Activated CD4-positive, alpha-beta memory T cell treated with anti-CD3 and anti-CD28 coated beads for 36 hours (primary cell): Measurements from ENCODE around the gene ECM1. TPM values are rescaled to one million over a fixed set of nuclear protein-coding genes. Genes with fewer than 3 reads are reported as not detected.

Experiments used
- CTCF ChIA-PET: fragments of 350-600 bp; sonication (Branson Sonifier 250); formaldehyde crosslinking; loops from one replicate; lab custom pipeline; 2021; ENCODE audit warnings: antibody characterized with exemption, inconsistent platforms; lab: Charles Lee
- POLR2A ChIA-PET: fragments of 350-600 bp; sonication (Branson Sonifier 250); formaldehyde crosslinking; loops from one replicate; lab custom pipeline; 2021; ENCODE audit warnings: antibody characterized with exemption; lab: Charles Lee
- DNase-seq: peaks from one replicate; pipeline ENCODE4 v3.0.0-alpha.2; 2020
- H3K27ac Mint-ChIP-seq: one replicate; pipeline ENCODE4 v1.8.0; 2021; ENCODE audit warnings: mixed read lengths
- H3K27me3 Mint-ChIP-seq: one replicate; pipeline ENCODE4 v1.8.0; 2021; ENCODE audit warnings: mixed read lengths
- H3K36me3 Mint-ChIP-seq: one replicate; pipeline ENCODE4 v1.8.0; 2021; ENCODE audit warnings: mixed read lengths
- H3K4me1 Mint-ChIP-seq: one replicate; pipeline ENCODE4 v1.8.0; 2021; ENCODE audit warnings: low read depth, mixed read lengths
- H3K4me3 Mint-ChIP-seq: one replicate; pipeline ENCODE4 v1.8.0; 2021; ENCODE audit warnings: mild to moderate bottlenecking, mixed read lengths
- H3K9me3 Mint-ChIP-seq: one replicate; pipeline ENCODE4 v1.8.0; 2021; ENCODE audit warnings: mixed read lengths
- intact Hi-C: fragments of 100-400 bp; cut with micrococcal nuclease; formaldehyde crosslinking; loops from one replicate; pipeline ENCODE4 v1.15.1; 2023
- total RNA-seq, 2 experiments: library from RNA; stranded (reverse); gene quantifications; one replicate each; pipeline ENCODE4 v1.2.3, GENCODE V29; 2021

ECM1 gene
- total RNA-seq, 2 experiments from 2014 or later, result 1.1 to 1.5 TPM

DNA sequence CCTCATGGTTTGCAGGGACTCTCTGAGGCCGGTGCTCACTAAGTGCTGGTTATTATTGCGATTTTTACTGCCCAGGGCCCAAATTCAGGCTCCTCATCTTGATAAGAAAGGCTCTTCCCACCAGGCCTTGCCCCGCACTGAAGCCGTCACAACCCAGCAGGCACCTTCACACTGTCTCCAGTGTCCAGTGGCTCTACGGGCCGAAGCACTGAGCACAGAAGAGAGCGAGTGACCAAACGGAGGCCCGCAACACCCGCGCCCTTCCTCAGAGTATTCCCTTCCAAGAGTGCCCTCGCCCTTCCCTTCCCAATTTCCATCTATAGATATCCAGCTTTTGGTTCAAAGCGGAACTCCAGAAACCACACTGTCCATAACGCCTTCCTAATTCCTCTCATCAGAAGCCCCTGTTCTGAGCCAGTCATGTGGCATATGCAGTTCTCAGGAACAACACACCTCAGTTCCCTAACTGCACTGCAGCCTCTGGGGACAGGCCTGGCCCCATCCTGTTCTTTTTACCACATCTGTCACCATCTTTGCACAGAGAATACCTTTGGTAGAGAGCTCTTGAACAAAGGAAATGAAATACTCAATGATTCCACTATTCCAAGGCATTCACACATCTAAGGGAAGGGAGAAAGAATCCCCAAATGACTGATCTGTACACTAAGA is 22.7 kb downstream of the ECM1 start:
- Mint-ChIP-seq H3K4me1 (no peaks in the 10 kb centered on the region), H3K27ac (no peak overlapping the region), H3K27me3 (no peaks in the 10 kb centered on the region), H3K36me3 (no peaks in the 10 kb centered on the region), H3K9me3 (no peaks in the 10 kb centered on the region), H3K4me3 (no peak overlapping the region)
- ChIA-PET CTCF (interaction anchor here (4.5 kb wide), 1 partner anchor 15 kb away, joined by 32 read pairs; the partner anchor contains the start of gene FALEC), POLR2A (no interaction called here)
- no peak for DNase-seq
- intact Hi-C loops, result no loop called here

DNA sequence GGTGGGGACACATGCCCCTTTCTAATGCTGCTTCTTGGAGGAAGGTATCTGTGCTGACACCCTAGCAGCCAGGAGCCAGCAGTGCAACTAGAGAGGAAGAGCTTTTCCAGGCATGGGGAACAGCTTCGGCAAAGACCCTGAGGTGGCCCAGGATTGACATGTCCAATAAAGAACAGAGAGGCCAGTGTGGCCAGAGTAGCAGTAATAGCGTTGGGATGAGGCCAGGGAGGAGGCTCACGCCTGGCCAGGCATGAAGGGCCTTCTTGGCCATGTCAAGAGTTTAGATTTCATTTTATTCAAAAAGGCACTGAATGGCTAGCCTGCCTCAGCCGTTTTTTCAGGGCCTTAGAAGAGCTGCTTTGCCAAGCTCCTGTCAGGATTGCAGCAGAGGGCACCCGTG is 25.0 kb downstream of the ECM1 start:
- H3K9me3 Mint-ChIP-seq, result no peaks in the 10 kb centered on the region
- H3K4me1 Mint-ChIP-seq, result no peaks in the 10 kb centered on the region
- intact Hi-C loops, result loop anchor here (1.0 to 2.0 kb wide), 3 partner anchors 18 to 278 kb away; partner anchors contain the start of gene FALEC
- ChIA-PET CTCF (interaction anchor here (0.5 to 4.5 kb wide), 31 partner anchors 9 to 552 kb away, joined by 3 to 32 read pairs (median 4); partner anchors contain the start of genes FALEC and TARS2), POLR2A (no interaction called here)
- H3K4me3 Mint-ChIP-seq, result no peak overlapping the region
- no peaks in the 10 kb centered on the region for H3K27me3 Mint-ChIP-seq
- no peaks in the 10 kb centered on the region for H3K36me3 Mint-ChIP-seq
- no peak for DNase-seq
- H3K27ac Mint-ChIP-seq, result no peak overlapping the region

DNA sequence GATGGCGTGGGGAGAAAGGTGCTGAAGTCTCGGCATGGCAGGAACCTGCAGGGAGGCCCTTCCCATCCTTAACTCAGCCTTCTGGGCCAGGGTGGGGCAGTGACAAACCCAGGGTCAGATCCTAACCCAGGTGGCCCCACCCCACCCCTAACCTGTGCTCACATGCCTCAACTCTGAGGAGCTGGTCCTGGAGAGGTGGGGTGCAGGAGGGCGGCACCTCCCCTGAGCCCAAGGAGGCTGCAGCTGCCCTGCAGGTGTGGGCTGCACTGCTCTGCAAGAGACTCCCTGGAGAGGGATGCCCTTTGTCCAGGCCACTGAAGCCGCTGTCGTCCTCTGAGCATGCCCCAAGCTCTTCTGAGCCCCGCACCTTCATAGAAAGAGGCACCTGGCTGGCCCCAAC is 26.1 kb downstream of the ECM1 start:
- DNase-seq, result no peak
- H3K9me3 Mint-ChIP-seq, result no peaks in the 10 kb centered on the region
- no peaks in the 10 kb centered on the region for H3K27me3 Mint-ChIP-seq
- ChIA-PET CTCF (interaction anchor here (0.9 to 4.5 kb wide), 7 partner anchors 18 to 278 kb away, joined by 3 to 32 read pairs (median 5); partner anchors contain the start of gene FALEC), POLR2A (interaction anchor here (0.5 kb wide), 1 partner anchor 473 kb away, joined by 3 read pairs; no protein-coding TSS in a partner anchor)
- H3K4me3 Mint-ChIP-seq, result no peak overlapping the region
- no peaks in the 10 kb centered on the region for H3K36me3 Mint-ChIP-seq
- no peak overlapping the region for H3K27ac Mint-ChIP-seq
- intact Hi-C loops, result no loop called here
- no peaks in the 10 kb centered on the region for H3K4me1 Mint-ChIP-seq

DNA sequence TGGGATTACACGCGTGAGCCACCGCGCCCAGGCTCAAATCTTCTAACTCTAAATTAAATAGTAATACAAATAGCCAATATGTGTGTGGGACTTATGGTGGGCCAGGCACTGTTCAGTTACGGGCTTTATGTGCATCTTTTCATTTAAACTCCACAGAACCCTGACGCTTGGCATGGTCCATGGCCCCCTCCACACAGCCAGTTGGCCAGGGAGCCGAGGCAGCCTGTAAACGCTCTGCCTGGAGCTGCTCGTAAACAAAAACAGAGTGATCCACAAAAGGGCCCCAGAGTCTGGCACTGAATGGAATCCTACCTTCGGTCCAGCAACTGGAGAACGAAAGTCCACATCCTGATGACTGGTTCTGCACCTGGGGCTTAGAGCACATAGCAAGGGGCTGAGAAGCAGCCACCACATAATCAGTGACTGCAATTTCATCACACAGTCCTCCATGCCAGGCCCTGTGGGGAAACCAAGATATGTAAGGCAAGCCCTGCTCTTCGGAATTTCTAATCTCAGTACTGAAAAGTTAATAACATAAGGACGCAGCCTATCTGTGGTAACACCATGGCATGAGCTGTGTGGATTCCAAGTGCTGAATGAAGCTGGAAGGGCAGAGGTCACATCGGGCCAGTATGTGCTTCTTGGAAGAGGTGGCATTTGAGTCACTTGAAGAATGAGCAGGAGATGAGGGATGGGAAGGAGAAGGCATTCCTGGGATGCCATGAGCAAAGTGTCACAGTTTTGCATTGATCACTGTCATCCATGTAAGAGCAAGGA is 27.8 kb downstream of the ECM1 start:
- no peak for DNase-seq
- intact Hi-C loops, result no loop called here
- H3K27ac Mint-ChIP-seq, result no peak overlapping the region
- no peak overlapping the region for H3K4me3 Mint-ChIP-seq
- H3K27me3 Mint-ChIP-seq, result no peaks in the 10 kb centered on the region
- H3K36me3 Mint-ChIP-seq, result no peaks in the 10 kb centered on the region
- ChIA-PET CTCF (interaction anchor here (1.0 to 1.2 kb wide), 2 partner anchors 20 to 70 kb away, joined by 3 read pairs; partner anchors contain the start of gene FALEC), POLR2A (no interaction called here)
- H3K4me1 Mint-ChIP-seq, result no peaks in the 10 kb centered on the region
- H3K9me3 Mint-ChIP-seq, result no peaks in the 10 kb centered on the region

DNA sequence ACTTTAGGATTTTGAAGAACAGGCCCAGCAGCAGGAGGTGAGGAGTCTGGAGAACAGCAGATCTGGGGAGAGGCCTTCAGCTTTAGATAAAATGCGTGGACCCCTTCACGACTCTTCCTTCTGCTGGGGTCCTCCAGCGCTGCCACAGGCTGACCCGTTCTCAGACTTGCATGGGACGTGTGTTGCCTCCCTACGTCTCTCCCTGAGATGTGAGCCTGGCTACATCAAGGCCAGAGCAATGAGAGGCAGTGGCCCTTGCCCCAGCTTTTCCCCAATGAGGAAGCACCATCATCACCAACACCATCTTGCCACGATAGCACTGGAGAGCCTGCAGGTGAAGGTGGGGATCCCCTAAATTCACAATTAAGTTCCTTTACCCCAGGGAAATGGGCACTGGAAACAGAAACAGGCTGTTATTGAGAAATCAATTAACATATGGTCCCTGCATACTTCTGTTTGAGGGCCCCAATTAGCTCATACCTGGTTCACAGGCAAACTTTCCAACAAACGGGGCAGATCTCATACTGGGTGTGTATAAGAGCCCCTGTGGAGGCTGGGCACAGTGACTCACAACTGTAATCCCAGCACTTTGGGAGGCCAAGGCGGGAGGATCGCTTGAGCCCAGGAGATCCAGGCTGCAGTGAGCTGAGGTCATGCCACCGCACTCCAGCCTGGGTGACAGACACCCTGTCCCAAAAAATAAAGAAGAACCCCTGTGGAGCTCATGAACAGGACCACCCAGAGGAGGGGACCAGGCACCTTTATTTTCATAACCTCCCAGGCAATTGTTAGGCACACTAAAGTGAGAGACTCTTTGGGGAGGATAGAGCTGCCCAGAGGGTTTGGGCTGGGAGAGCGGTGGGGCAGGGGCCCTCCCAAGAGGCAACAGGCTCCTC is 29.2 kb downstream of the ECM1 start:
- no peaks in the 10 kb centered on the region for H3K9me3 Mint-ChIP-seq
- H3K27ac Mint-ChIP-seq, result no peak overlapping the region
- intact Hi-C loops, result no loop called here
- H3K4me1 Mint-ChIP-seq, result no peaks in the 10 kb centered on the region
- H3K4me3 Mint-ChIP-seq, result no peak overlapping the region
- H3K27me3 Mint-ChIP-seq, result no peaks in the 10 kb centered on the region
- ChIA-PET POLR2A (no interaction called here), CTCF (interaction anchor here (0.6 to 1.2 kb wide), 3 partner anchors 22 to 72 kb away, joined by 3 to 4 read pairs (median 3); partner anchors contain the start of gene FALEC)
- H3K36me3 Mint-ChIP-seq, result no peaks in the 10 kb centered on the region
- DNase-seq, result no peak

DNA sequence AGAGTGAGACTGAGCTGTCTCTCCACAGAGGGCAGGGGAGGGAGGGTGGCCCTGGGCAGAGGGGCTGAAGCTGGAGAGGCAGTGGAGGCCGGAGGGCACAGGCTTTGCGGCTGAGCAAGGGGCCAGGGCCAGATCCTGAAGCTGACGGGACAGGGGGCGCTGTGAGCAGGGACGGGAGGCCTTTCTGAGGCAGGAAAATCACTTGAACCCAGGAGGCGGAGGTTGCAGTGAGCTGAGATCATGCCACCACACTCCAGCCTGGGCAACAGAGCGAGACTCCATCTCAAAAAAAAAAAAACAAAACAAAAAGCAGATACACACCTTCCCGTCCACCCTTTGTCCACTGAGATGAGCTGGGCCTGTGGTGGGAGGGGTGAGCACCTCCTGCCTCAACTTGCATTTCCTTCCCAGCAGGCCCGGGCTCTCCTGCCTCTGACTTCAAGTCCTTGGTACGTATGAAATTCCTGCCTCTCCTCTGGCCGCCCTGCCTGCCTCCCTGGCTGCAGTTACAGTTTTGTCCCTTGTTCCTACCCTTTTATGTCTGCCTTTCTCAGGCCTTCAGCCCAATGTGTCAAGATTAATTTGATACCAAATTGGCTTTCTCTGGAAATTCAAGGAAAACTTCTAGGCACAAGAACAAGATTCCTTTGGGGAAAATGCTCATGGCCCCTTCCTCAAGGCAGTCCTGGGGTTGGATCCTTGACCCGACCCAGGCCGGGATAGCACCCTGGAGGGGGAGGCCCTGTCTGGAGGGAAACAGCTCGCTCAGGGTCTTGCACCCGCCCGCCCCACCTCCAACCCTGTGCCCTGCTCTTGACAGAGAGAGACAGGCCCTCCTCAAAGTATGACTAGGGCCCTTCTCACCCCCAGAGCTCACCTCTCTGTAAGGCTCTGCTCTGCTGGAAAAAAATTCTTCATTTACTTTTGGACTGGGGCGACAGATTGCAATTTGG is 30.1 kb downstream of the ECM1 start:
- Mint-ChIP-seq H3K36me3 (no peaks in the 10 kb centered on the region), H3K4me1 (no peaks in the 10 kb centered on the region), H3K27ac (no peak overlapping the region), H3K27me3 (no peaks in the 10 kb centered on the region), H3K4me3 (no peak overlapping the region), H3K9me3 (no peaks in the 10 kb centered on the region)
- CTCF ChIA-PET, result interaction anchor here (0.6 to 0.9 kb wide), 2 partner anchors 56 to 280 kb away, joined by 3 to 4 read pairs; partner anchors contain the start of gene CA14
- POLR2A ChIA-PET, result no interaction called here
- DNase-seq, result no peak
- intact Hi-C loops, result no loop called here

DNA sequence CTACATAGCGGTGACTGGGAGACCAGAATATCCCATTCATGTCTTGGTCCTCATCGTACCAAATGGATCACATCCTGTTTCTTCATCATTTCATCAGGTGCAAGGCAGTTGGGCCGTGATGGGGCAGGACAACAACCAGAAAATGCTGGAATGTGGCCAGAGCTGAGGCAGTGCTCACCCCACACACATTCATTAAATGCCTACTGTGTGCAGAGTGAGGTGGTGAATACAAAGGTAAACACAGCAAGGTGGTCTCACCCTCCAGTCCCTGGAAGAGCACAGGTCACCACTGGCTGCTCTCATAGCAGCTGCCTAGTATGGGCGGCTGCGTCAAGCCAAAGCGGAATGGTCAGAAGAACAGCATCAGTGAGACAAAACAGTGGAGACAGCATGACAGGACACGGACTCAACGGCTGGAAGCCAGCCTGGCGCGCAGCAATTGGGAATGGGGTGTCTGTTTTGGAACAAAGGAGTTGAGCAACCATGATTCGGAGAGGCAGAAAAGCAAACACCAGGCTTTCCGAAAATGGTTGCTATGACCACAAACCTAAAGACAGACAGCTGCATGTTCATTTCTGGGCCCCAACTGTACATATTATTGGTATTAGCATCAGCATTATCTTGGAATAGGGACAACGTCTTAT is 35.7 kb downstream of the ECM1 start:
- DNase-seq, result no peak
- H3K9me3 Mint-ChIP-seq, result no peaks in the 10 kb centered on the region
- no peaks in the 10 kb centered on the region for H3K36me3 Mint-ChIP-seq
- peaks cover 3% of the 10 kb centered on the region for H3K4me1 Mint-ChIP-seq
- no peak overlapping the region for H3K27ac Mint-ChIP-seq
- intact Hi-C loops, result no loop called here
- H3K4me3 Mint-ChIP-seq, result no peak overlapping the region
- CTCF ChIA-PET, result interaction anchor here (0.8 to 1.2 kb wide), 2 partner anchors 11 to 16 kb away, joined by 4 to 5 read pairs; no protein-coding TSS in a partner anchor
- peaks cover 16% of the 10 kb centered on the region for H3K27me3 Mint-ChIP-seq
- POLR2A ChIA-PET, result no interaction called here

DNA sequence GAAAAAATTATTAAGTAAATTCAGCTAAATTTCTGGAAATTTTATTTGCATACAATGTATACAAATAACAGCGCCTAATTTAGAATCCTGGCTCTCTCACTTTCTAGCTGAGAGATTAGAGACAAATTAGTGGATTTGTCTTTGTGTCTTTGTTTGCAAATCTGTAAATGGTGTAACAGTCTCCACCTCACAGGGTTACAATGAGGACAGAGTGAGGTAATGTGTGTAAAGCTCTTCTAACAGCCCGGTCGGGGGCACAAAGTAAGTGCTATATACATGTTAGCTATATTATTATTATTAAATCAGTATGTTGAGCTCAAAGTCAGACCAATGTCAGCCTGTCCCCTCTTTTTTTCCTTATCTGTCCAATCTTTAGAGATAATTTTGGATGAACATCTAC is 36.3 kb downstream of the ECM1 start:
- H3K4me3 Mint-ChIP-seq, result no peak overlapping the region
- no peak overlapping the region for H3K27ac Mint-ChIP-seq
- H3K36me3 Mint-ChIP-seq, result no peaks in the 10 kb centered on the region
- intact Hi-C loops, result no loop called here
- DNase-seq, result no peak
- peaks cover 16% of the 10 kb centered on the region for H3K27me3 Mint-ChIP-seq
- no peaks in the 10 kb centered on the region for H3K9me3 Mint-ChIP-seq
- H3K4me1 Mint-ChIP-seq, result peaks cover 3% of the 10 kb centered on the region
- POLR2A ChIA-PET, result no interaction called here
- CTCF ChIA-PET, result interaction anchor here (0.8 to 1.2 kb wide), 2 partner anchors 11 to 16 kb away, joined by 4 to 5 read pairs; no protein-coding TSS in a partner anchor

DNA sequence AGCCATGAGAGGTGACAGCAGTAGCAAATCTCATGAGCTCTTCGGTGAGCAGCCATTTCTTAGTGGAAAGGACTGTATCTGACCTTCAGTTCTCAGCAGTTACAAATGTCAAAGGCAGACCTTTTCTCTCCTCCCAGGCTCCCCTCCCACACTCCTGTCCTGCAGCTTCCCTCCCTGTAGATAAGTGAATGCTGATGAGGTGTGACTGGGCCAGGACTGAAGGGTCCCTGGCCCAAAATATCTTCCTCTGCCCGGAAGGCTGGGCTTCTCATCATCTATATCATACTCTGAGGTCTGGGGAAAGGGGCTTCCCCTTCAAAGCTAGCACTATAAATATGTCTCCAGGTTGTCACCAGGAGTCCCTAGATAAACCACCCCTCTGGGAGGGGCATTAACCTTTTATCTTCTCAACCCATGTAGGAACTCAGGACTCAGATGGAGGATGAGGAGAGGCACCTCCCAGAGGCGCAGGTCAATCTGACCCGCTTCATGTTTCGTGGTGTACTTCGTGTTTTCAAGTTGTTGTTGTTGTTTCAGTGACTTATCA is 37.6 kb downstream of the ECM1 start:
- POLR2A ChIA-PET, result no interaction called here
- intact Hi-C loops, result no loop called here

DNA sequence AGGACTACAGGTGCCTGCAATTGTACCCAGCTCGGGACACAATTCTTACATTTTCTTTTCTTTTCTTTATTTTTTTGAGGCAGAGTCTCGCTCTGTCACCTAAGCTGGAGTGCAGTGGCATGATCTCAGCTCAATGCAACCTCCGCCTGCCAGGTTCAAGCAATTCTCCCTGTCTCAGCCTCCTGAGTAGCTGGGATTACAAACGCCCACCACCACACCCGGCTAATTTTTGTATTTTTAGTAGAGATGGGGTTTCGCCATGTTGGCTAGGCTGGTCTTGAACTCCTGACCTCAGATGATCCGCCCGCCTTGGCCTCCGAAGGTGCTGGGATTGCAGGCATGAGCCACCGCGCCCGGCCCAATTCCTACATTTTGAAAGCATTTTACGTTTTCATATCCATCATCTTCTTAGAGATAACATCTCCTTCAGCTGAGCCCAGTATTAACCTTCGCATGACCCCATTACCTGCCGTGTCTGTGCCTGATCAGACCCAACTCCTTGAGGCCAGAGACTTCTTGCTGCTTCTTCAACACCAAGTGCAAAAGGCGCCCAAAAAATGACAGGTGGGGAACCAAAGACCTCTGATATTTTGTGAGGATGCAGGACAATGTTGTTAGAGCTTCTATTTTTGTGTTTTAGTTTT is 38.5 kb downstream of the ECM1 start:
- ChIA-PET POLR2A (no interaction called here), CTCF (interaction anchor here (0.6 to 1.4 kb wide), 2 partner anchors 14 to 290 kb away, joined by 3 to 7 read pairs; no protein-coding TSS in a partner anchor)
- H3K4me3 Mint-ChIP-seq, result no peak overlapping the region
- intact Hi-C loops, result no loop called here
- H3K27me3 Mint-ChIP-seq, result peaks cover 30% of the 10 kb centered on the region
- H3K4me1 Mint-ChIP-seq, result peaks cover 17% of the 10 kb centered on the region
- no peaks in the 10 kb centered on the region for H3K36me3 Mint-ChIP-seq
- no peak overlapping the region for H3K27ac Mint-ChIP-seq
- H3K9me3 Mint-ChIP-seq, result no peaks in the 10 kb centered on the region
- DNase-seq, result no peak

More for the DNA sequence above, 37.6 kb downstream of the ECM1 start:
- no peaks in the 10 kb centered on the region for H3K36me3 Mint-ChIP-seq
- CTCF ChIA-PET, result interaction anchor here (1.1 kb wide), 1 partner anchor 15 kb away, joined by 5 read pairs; no protein-coding TSS in a partner anchor
- H3K27me3 Mint-ChIP-seq, result peaks cover 22% of the 10 kb centered on the region
- H3K4me3 Mint-ChIP-seq, result no peak overlapping the region
- no peak for DNase-seq
- peaks cover 10% of the 10 kb centered on the region for H3K4me1 Mint-ChIP-seq
- H3K9me3 Mint-ChIP-seq, result no peaks in the 10 kb centered on the region
- no peak overlapping the region for H3K27ac Mint-ChIP-seq
